ENCODE results near the gene AMIGO3.
"Not testable (repeated sequence)": the region's sequence is repeated elsewhere in the genome, so short reads cannot be mapped to it uniquely, and the experiment has no call there.

AMIGO3 gene

DNA sequence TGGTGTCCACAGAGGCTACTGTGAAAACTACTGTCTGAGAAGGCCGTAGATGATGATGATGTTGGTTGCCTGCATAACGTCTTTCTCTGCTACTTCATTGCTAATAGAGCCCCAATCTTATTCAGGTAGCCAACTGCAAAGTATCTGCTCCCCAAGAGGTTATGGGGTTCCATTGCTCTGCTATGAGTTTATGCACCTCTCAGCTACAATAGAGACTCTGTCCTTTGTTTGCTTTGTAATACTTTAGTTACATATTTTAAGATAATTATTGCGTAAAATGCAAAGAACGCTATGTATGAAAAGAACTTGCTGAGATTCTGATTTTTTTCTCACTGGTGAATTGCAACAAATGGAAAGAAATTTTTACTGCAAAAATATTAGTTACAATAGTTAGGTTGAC is 32.0 kb upstream of the AMIGO3 start:
- H3K27ac ChIP-seq: no peak overlapping the region
- TF ChIP-seq, protein P1, sequence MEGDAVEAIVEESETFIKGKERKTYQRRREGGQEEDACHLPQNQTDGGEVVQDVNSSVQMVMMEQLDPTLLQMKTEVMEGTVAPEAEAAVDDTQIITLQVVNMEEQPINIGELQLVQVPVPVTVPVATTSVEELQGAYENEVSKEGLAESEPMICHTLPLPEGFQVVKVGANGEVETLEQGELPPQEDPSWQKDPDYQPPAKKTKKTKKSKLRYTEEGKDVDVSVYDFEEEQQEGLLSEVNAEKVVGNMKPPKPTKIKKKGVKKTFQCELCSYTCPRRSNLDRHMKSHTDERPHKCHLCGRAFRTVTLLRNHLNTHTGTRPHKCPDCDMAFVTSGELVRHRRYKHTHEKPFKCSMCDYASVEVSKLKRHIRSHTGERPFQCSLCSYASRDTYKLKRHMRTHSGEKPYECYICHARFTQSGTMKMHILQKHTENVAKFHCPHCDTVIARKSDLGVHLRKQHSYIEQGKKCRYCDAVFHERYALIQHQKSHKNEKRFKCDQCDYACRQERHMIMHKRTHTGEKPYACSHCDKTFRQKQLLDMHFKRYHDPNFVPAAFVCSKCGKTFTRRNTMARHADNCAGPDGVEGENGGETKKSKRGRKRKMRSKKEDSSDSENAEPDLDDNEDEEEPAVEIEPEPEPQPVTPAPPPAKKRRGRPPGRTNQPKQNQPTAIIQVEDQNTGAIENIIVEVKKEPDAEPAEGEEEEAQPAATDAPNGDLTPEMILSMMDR (IDR thresholded peaks at IDR 0.05): no peak
- TF ChIP-seq ZFX (IDR thresholded peaks at IDR 0.05; ENCODE audit: borderline replicate concordance): no peak

DNA sequence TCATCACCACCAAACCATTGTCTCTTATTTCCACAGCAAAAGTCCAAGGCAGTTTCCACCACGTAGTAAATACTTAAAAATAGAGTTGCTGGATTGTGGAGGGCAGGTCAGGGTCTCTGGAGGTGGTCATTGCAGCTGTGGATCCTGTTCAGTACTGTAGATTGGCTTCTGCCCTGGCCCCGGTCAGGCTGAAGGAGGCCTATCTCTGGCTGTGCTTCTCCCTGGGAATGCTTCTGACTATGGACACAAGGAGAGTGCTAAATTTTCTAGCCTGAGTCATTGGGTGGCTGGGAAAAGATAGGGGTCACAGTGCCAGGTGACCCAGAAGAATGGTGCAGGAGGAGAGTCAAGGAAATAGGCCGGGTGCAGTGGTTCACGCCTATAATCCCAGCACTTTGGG is 30.6 kb upstream of the AMIGO3 start:
- TF ChIP-seq, protein P1 (IDR thresholded peaks at IDR 0.05): no peak
- TF ChIP-seq ZFX (IDR thresholded peaks at IDR 0.05; ENCODE audit: borderline replicate concordance): no peak
- H3K27ac ChIP-seq: no peak overlapping the region

DNA sequence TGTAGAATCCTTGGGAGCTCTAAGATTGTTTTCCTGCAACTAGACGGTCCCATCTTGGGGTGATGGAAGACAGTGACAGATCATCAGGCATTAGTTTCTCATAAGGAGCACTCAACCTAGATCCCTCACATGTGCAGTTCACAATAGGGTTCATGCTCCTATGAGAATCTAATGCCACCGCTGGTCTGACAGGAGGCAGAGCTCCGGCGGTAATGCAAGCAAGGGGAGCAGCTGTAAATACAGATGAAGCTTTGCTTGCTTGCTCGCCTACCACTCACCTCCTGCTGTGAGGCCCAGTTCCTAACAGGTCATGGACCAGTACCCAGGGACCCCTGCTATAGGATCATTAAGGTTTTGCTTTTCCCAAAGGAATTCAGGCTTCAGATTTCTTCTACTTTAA is 29.4 kb upstream of the AMIGO3 start:
- H3K27ac ChIP-seq: not testable (repeated sequence)

DNA sequence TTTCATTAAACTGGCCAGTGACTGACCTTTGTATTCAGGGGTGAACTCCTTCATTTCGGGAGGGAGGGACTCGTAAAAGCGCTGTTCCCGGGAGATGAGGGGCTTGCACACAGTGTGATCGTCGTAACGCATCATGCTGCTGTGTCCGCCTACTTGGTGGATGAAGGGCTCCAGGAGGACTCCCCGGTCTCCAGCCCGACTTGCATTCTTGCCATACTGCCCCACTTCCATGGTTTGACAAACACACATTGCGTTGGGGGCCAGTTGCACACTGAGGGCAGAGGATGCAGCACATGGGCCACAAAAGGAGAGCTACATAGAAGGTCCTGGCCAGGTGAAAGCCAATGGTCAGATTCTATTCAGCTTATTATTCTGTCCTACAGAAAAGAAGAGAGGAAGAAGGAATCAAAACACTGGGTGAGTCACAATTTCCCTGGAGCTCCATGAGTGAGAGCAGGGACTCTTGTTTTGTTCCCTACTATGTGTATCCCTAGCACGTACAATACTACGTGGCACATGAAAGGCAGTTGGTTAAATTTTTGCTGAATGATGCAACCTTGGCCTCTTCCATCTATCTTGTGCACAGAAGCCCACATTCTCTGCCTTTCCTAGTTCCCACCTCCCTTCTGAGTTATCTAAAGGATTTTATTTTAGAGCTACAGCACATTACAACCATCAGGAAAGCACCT is 28.5 kb upstream of the AMIGO3 start:
- TF ChIP-seq ZFX (IDR thresholded peaks at IDR 0.05; ENCODE audit: borderline replicate concordance): no peak
- TF ChIP-seq, protein P1 (IDR thresholded peaks at IDR 0.05): no peak
- no peak overlapping the region for H3K27ac ChIP-seq

DNA sequence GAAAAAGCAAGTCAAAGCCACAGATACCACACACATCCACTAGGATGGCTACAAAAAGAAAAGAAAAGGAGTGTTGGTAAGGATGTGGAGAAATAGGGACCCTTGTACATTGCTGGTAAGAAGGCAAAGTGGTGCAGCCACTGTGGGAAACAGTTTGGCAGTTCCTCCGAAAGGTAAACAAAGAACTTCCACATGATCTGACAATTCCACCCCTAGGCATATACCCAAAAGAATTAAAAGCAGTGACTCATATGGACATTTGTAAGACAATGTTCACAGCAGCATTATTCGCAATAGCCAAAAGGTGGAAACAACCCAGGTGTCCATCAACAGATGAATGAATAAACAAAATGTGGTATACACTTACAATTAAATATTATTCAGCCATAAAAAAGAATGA is 26.5 kb upstream of the AMIGO3 start:
- no peak overlapping the region for H3K27ac ChIP-seq
- TF ChIP-seq, protein P1 (IDR thresholded peaks at IDR 0.05): no peak
- no peak for TF ChIP-seq ZFX (IDR thresholded peaks at IDR 0.05; ENCODE audit: borderline replicate concordance)

DNA sequence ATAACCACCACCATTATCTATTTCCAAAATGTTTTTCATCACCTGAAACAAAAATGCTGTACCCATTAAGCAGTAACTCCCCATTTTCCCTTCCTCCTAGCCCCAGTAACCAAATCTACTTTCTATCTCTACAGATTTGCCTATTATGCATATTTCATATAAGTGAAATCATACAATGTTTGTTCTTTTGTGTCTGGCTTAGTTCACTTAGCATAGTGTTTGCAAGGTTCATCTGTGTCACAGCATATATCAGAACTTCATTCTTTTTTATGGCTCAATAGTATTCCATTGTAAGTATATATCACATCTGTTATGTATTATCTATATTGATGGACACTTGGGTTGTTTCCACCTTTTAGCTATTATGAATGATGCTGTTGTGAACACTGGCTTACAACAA is 20.9 kb upstream of the AMIGO3 start:
- no peak for TF ChIP-seq ZFX (IDR thresholded peaks at IDR 0.05; ENCODE audit: borderline replicate concordance)
- TF ChIP-seq, protein P1 (IDR thresholded peaks at IDR 0.05): no peak
- H3K27ac ChIP-seq: no peak overlapping the region

DNA sequence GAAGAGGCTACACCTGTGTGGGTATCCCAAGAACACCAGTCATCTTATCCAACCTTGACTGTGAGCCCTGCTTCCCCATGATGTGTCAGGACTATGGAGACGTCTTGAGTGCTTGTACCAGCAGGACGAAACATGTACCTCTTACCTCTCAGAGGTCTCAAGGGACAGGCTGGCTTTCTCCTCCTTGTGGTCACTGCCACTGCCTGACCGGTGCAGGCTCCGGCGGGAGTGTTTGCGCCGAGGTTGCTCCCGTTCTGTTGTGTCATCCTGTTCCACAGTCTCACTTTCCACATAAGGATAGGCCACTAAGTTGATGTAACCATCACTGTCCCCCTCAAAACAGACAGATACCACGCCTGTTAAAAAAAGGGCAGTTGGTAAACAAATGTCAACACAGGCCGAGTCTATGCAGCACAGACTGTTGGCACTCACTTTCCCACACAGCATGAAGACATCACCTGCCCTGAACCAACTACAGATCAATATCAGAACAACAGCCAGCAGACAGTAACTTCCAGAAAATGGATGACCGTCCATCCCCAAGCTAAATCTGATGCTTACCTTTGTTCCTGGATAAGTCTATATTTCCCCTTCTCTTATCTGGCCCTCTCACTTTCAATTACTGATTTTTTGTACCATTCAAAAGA is 18.7 kb upstream of the AMIGO3 start:
- TF ChIP-seq ZFX (IDR thresholded peaks at IDR 0.05; ENCODE audit: borderline replicate concordance): no peak
- TF ChIP-seq, protein P1 (IDR thresholded peaks at IDR 0.05): no peak
- H3K27ac ChIP-seq: no peak overlapping the region
